Measurements from ENCODE around the gene SCN5A.

DNA sequence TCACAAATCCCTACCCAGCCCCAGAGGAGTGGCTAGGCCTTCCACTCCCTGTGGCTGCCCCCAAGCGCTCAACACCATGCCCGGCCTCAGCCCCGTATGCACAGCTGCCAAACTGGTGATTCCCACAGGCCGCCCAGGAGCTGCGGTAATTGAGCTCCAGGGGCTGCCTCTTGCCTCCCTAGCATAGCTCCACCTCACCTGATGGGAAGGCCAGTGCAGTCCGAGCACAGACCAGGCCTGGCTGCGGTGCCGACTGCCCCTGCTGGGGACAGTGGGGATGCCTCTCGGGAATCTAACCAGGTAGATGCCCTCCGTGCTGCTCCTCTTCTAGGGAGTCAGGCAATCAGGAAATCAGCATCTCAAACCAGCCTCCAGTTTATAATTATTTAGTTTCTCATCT, 25.9 kb downstream of the SCN5A start:
- TF ChIP-seq CTBP1 (IDR thresholded peaks at IDR 0.05; ENCODE audit: borderline replicate concordance): no peak
- TF ChIP-seq SUZ12 (IDR thresholded peaks at IDR 0.05): no peak
- no peak for TF ChIP-seq LEF1 (IDR thresholded peaks at IDR 0.05; ENCODE audit: borderline replicate concordance)
- TF ChIP-seq PKNOX1 (IDR thresholded peaks at IDR 0.05): no peak
- TF ChIP-seq ARNT (IDR thresholded peaks at IDR 0.05): no peak
- no peak for TF ChIP-seq ELF4 (IDR thresholded peaks at IDR 0.05)
- TF ChIP-seq FOXA1 (IDR thresholded peaks at IDR 0.05): no peak
- TF ChIP-seq SP1 (IDR thresholded peaks at IDR 0.05): no peak
- TF ChIP-seq FOXK2 (IDR thresholded peaks at IDR 0.05): no peak
- no peak for TF ChIP-seq FOXM1 (IDR thresholded peaks at IDR 0.05; ENCODE audit: borderline replicate concordance)
- no peak for TF ChIP-seq TARDBP (IDR thresholded peaks at IDR 0.05)
- no peak for TF ChIP-seq NFRKB (IDR thresholded peaks at IDR 0.05)

Data from HEK293T (cell line).